Fibroblast of lung (primary cell): ENCODE measurements around the gene CIC. TPM values are rescaled to one million over a fixed set of nuclear protein-coding genes. Genes with fewer than 3 reads are reported as not detected.

ENCODE experiments used
- DNase-seq, 2 donors: peaks; one replicate each; pipeline versions ENCODE4 v3.0.0 to v3.0.0-alpha.2; 2010; ENCODE audit warnings: low read depth in 2 of 2
- H2AFZ ChIP-seq: 2 replicates; pipeline ENCODE4 v1.5.1; 2012; ENCODE audit warnings: low read length, control low read depth, inconsistent platforms
- H3K27ac ChIP-seq: 2 replicates; pipeline ENCODE4 v1.5.1; 2011; ENCODE audit warnings: low read length, control low read depth; ENCODE audit not compliant: insufficient read depth
- H3K27me3 ChIP-seq: 2 replicates; pipeline ENCODE4 v1.5.1; 2011; ENCODE audit warnings: mild to moderate bottlenecking, low read length; ENCODE audit not compliant: control insufficient read depth, insufficient read depth
- H3K36me3 ChIP-seq: 2 replicates; pipeline ENCODE4 v1.5.1; 2011; ENCODE audit warnings: low read length; ENCODE audit not compliant: control insufficient read depth, insufficient read depth
- H3K4me1 ChIP-seq: 2 replicates; pipeline ENCODE4 v1.5.1; 2011; ENCODE audit warnings: low read length; ENCODE audit not compliant: control insufficient read depth, insufficient read depth; ENCODE audit errors: extremely low read depth
- H3K4me2 ChIP-seq: 2 replicates; pipeline ENCODE4 v1.5.1; 2011; ENCODE audit warnings: low read length, control low read depth; ENCODE audit not compliant: insufficient read depth; ENCODE audit errors: extremely low read depth
- H3K4me3 ChIP-seq, 4 experiments: fragments of 200-600 bp in 1 of 4; sonication (generic) in 1 of 4; replicated peaks in 1 of 4; 2 replicates each; pipeline ENCODE4 v1.5.1; 2011 to 2016; ENCODE audit warnings: low read length in 4 of 4, low read depth in 3 of 4, mild to moderate bottlenecking in 3 of 4, control low read depth in 2 of 4, inconsistent platforms in 1 of 4, mixed read lengths in 1 of 4; ENCODE audit not compliant: insufficient read depth in 1 of 4; ENCODE audit errors: control extremely low read depth in 1 of 4
- H3K79me2 ChIP-seq: 2 replicates; pipeline ENCODE4 v1.5.1; 2012; ENCODE audit warnings: mild to moderate bottlenecking, low read length, inconsistent platforms; ENCODE audit not compliant: control insufficient read depth, insufficient read depth
- H3K9ac ChIP-seq: 2 replicates; pipeline ENCODE4 v1.5.1; 2011; ENCODE audit warnings: mild to moderate bottlenecking, low read length, control low read depth; ENCODE audit not compliant: insufficient read depth
- H3K9me3 ChIP-seq: 2 replicates; pipeline ENCODE4 v1.5.1; 2012; ENCODE audit warnings: low read depth, low read length; ENCODE audit not compliant: control insufficient read depth, insufficient read depth
- H4K20me1 ChIP-seq: 2 replicates; pipeline ENCODE4 v1.5.1; 2011; ENCODE audit warnings: low read length; ENCODE audit not compliant: control insufficient read depth, insufficient read depth; ENCODE audit errors: extremely low read depth
- EZH2 ChIP-seq: IDR thresholded peaks from 2 replicates; pipeline ENCODE4 v1.5.1; 2012; ENCODE audit warnings: low read length, control low read depth, mild to moderate bottlenecking; ENCODE audit errors: missing control alignments
- polyA plus RNA-seq, 2 donors: library from polyadenylated mRNA; depleted of rRNA in 1 of 2; stranded (reverse) in 1 of 2; unstranded in 1 of 2; fragments of >200 nt; gene quantifications; 2 replicates each; pipeline ENCODE4 v1.2.1, GENCODE V29; 2011 to 2012; ENCODE audit warnings: missing spikeins in 1 of 2
- total RNA-seq: library from RNA; depleted of rRNA; stranded (reverse); fragments of >200 nt; gene quantifications from 2 replicates; pipeline ENCODE4 v1.2.1, GENCODE V29; 2014
- TF ChIP-seq, protein P1 (sequence below), 2 donors: IDR thresholded peaks in 1 of 2; conservative IDR thresholded peaks in 1 of 2; 1 replicate in 1 of 2; 2 replicates in 1 of 2; pipeline ENCODE4 v1.5.1; 2011 to 2012; ENCODE audit warnings: low read length in 2 of 2, control low read depth in 1 of 2, inconsistent platforms in 1 of 2, low read depth in 1 of 2, mild to moderate bottlenecking in 1 of 2

The CIC gene
- total and polyA plus RNA-seq, 2 donors (not counting 1 experiment from before 2014, with no cell fraction given) = 8.5 to 23.6 TPM

- H3K36me3 ChIP-seq = peaks cover 47% of the 10 kb centered on the region
- H4K20me1 ChIP-seq = no peaks in the 10 kb centered on the region
These were observed 18.7 kb downstream of the CIC start for GRCh38 chr19:42287827-42288107.

GRCh38 chr19:42288387-42288786, 19.3 kb downstream of the CIC start:
- Histone ChIP-seq H3K4me2 (no peak overlapping the region), H3K4me3 (no peak overlapping the region), H3K9me3 (no peaks in the 10 kb centered on the region), H3K4me1 (peaks cover 17% of the 10 kb centered on the region), H4K20me1 (no peaks in the 10 kb centered on the region), H3K9ac (no peak overlapping the region), H2AFZ (no peak overlapping the region), H3K27ac (no peak overlapping the region), H3K79me2 (peaks cover 22% of the 10 kb centered on the region), H3K27me3 (no peaks in the 10 kb centered on the region), H3K36me3 (peaks cover 50% of the 10 kb centered on the region)
- no peak for DNase-seq
- TF ChIP-seq, protein P1, sequence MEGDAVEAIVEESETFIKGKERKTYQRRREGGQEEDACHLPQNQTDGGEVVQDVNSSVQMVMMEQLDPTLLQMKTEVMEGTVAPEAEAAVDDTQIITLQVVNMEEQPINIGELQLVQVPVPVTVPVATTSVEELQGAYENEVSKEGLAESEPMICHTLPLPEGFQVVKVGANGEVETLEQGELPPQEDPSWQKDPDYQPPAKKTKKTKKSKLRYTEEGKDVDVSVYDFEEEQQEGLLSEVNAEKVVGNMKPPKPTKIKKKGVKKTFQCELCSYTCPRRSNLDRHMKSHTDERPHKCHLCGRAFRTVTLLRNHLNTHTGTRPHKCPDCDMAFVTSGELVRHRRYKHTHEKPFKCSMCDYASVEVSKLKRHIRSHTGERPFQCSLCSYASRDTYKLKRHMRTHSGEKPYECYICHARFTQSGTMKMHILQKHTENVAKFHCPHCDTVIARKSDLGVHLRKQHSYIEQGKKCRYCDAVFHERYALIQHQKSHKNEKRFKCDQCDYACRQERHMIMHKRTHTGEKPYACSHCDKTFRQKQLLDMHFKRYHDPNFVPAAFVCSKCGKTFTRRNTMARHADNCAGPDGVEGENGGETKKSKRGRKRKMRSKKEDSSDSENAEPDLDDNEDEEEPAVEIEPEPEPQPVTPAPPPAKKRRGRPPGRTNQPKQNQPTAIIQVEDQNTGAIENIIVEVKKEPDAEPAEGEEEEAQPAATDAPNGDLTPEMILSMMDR (conservative IDR thresholded peaks at IDR 0.05 in 1 of 2, IDR thresholded peaks at IDR 0.05 in 1 of 2; ENCODE audit: low read depth in 1 of 2, low read length in 2 of 2) = no peak
- TF ChIP-seq EZH2 = no peak

More at GRCh38 chr19:42287827-42288107, 18.7 kb downstream of the CIC start:
- H3K27ac ChIP-seq = no peak overlapping the region
- H3K4me2 ChIP-seq = no peak overlapping the region
- H3K4me1 ChIP-seq = peaks cover 23% of the 10 kb centered on the region
- DNase-seq = no peak
- H3K4me3 ChIP-seq = no peak overlapping the region
- no peaks in the 10 kb centered on the region for H3K27me3 ChIP-seq
- no peak overlapping the region for H3K9ac ChIP-seq
- peaks cover 26% of the 10 kb centered on the region for H3K79me2 ChIP-seq
- H2AFZ ChIP-seq = no peak overlapping the region
- no peaks in the 10 kb centered on the region for H3K9me3 ChIP-seq
- no peak for TF ChIP-seq EZH2
- TF ChIP-seq, protein P1 (conservative IDR thresholded peaks at IDR 0.05 in 1 of 2, IDR thresholded peaks at IDR 0.05 in 1 of 2; ENCODE audit: low read depth in 1 of 2, low read length in 2 of 2) = no peak

- TF ChIP-seq, protein P1 (conservative IDR thresholded peaks at IDR 0.05 in 1 of 2, IDR thresholded peaks at IDR 0.05 in 1 of 2; ENCODE audit: low read depth in 1 of 2, low read length in 2 of 2) = no peak
- TF ChIP-seq EZH2 = no peak
- Histone ChIP-seq H3K4me2 (no peak overlapping the region), H3K4me3 (no peak overlapping the region), H3K27me3 (no peaks in the 10 kb centered on the region), H4K20me1 (no peaks in the 10 kb centered on the region), H3K79me2 (peaks cover 22% of the 10 kb centered on the region), H3K4me1 (peaks cover 15% of the 10 kb centered on the region), H3K27ac (no peak overlapping the region), H3K36me3 (peaks cover 53% of the 10 kb centered on the region), H2AFZ (no peak overlapping the region), H3K9ac (no peak overlapping the region), H3K9me3 (no peaks in the 10 kb centered on the region)
- DNase-seq = no peak
These were observed 20.0 kb downstream of the CIC start for GRCh38 chr19:42288881-42289555.
